A549 (cell line): Measurements from ENCODE around the gene HECTD2. TPM values are rescaled to one million over a fixed set of nuclear protein-coding genes. Genes with fewer than 3 reads are reported as not detected.
A peak's percentile ranks its signal among the peaks of the same experiment; 100 is the strongest.

ENCODE experiments used
- ATAC-seq, 2 experiments: fragments of 200-7000 bp in 1 of 2; fragments of >200 bp in 1 of 2; cut with Nextera tagmentation in 1 of 2; cut with Tn5 transposase in 1 of 2; 3 replicates each; pipeline versions ENCODE4 v1.8.0 to v1.9.1; 2018 to 2020; ENCODE audit warnings: mild to moderate bottlenecking in 1 of 2, moderate library complexity in 1 of 2
- CTCF ChIA-PET: fragments of 300-600 bp; sonication (Branson Sonifier 250); formaldehyde crosslinking; extraction: SDS; loops from one replicate; lab custom pipeline; 2021; ENCODE audit warnings: antibody characterized with exemption, inconsistent platforms; lab: Yijun Ruan, JAX
- POLR2A ChIA-PET: fragments of 350-600 bp; formaldehyde crosslinking; extraction: SDS; loops from one replicate; lab custom pipeline; 2021; ENCODE audit warnings: antibody characterized with exemption, inconsistent platforms; lab: Yijun Ruan, JAX
- DNase-seq, 2 experiments: peaks; one replicate each; pipeline versions ENCODE4 v3.0.0 to v3.0.0-alpha.2; 2011 to 2016; ENCODE audit warnings: low read depth in 1 of 2, low spot score in 1 of 2
- FAIRE-seq: peaks from 2 replicates; lab custom pipeline; 2011; peaks lifted over from hg19 to GRCh38; lab: Jason Lieb, UNC
- H3K27ac ChIP-seq, 2 experiments: fragments of >200 bp; sonication (Bioruptor Twin); formaldehyde crosslinking; 3 replicates each; pipeline ENCODE4 v1.5.1; 2016 to 2017
- H3K4me1 ChIP-seq: fragments of >200 bp; sonication (Bioruptor Twin); formaldehyde crosslinking; 3 replicates; pipeline ENCODE4 v1.6.1; 2016
- H3K4me2 ChIP-seq: fragments of >200 bp; sonication (Bioruptor Twin); formaldehyde crosslinking; 3 replicates; pipeline ENCODE4 v1.6.1; 2016
- H3K4me3 ChIP-seq: fragments of >200 bp; sonication (Bioruptor Twin); formaldehyde crosslinking; 3 replicates; pipeline ENCODE4 v1.5.1; 2016
- H3K9me3 ChIP-seq: fragments of >200 bp; sonication (Bioruptor Twin); formaldehyde crosslinking; 3 replicates; pipeline ENCODE4 v1.6.1; 2016
- BCL3 ChIP-seq: fragments of >200 bp; sonication (Bioruptor Twin); formaldehyde crosslinking; IDR thresholded peaks from 3 replicates; pipeline ENCODE4 v1.6.1; 2016
- CTCF ChIP-seq: fragments of >200 bp; sonication (Bioruptor Twin); formaldehyde crosslinking; IDR thresholded peaks from 3 replicates; pipeline ENCODE4 v1.5.1; 2016
- EHF ChIP-seq: fragments of 250-450 bp; sonication (Bioruptor Pico); IDR thresholded peaks from 2 replicates; pipeline ENCODE4 v1.5.0; 2020; ENCODE audit warnings: mild to moderate bottlenecking
- ELK1 ChIP-seq: fragments of 150-350 bp; IDR thresholded peaks from 2 replicates; pipeline ENCODE4 v1.6.1; 2014; ENCODE audit warnings: low read depth, mild to moderate bottlenecking, low read length
- EP300 ChIP-seq, 2 experiments: fragments of >200 bp; sonication (Bioruptor Twin); formaldehyde crosslinking; IDR thresholded peaks; 2 replicates in 1 of 2; 3 replicates in 1 of 2; pipeline ENCODE4 v1.6.1; 2016 to 2017
- ESRRA ChIP-seq: fragments of 150-350 bp; IDR thresholded peaks from 2 replicates; pipeline ENCODE4 v1.6.1; 2014; ENCODE audit warnings: mild to moderate bottlenecking, low read length, borderline replicate concordance
- FOSB ChIP-seq: fragments of 250-450 bp; sonication (Bioruptor Pico); IDR thresholded peaks from 2 replicates; pipeline ENCODE4 v1.5.0; 2020; ENCODE audit warnings: mild to moderate bottlenecking, moderate library complexity
- GATA3 ChIP-seq: IDR thresholded peaks from 2 replicates; pipeline ENCODE4 v1.6.1; 2012; ENCODE audit warnings: borderline replicate concordance
- HMGXB4 ChIP-seq: fragments of 250-450 bp; sonication (Bioruptor Pico); IDR thresholded peaks from 2 replicates; pipeline ENCODE4 v1.5.0; 2021; ENCODE audit warnings: mild to moderate bottlenecking, moderate library complexity, borderline replicate concordance
- HOXA7 ChIP-seq: fragments of 250-450 bp; sonication (Bioruptor Pico); IDR thresholded peaks from 2 replicates; pipeline ENCODE4 v1.5.0; 2020; ENCODE audit warnings: mild to moderate bottlenecking, moderate library complexity
- HOXB5 ChIP-seq: fragments of 250-450 bp; sonication (Bioruptor Pico); IDR thresholded peaks from 2 replicates; pipeline ENCODE4 v1.5.0; 2020; ENCODE audit warnings: mild to moderate bottlenecking, moderate library complexity
- JUN ChIP-seq, 2 experiments: fragments of >200 bp; sonication (Bioruptor Twin); formaldehyde crosslinking; IDR thresholded peaks; 2 replicates in 1 of 2; 3 replicates in 1 of 2; pipeline ENCODE4 v1.6.1; 2016 to 2017
- KDM1A ChIP-seq: fragments of 200-600 bp; sonication (generic); IDR thresholded peaks from 2 replicates; pipeline ENCODE4 v1.6.1; 2016; ENCODE audit warnings: low read depth, mild to moderate bottlenecking
- RAD21 ChIP-seq, 2 experiments: fragments of >200 bp in 1 of 2; sonication (Bioruptor Twin) in 1 of 2; formaldehyde crosslinking in 1 of 2; IDR thresholded peaks in 1 of 2; conservative IDR thresholded peaks in 1 of 2; 2 replicates in 1 of 2; 3 replicates in 1 of 2; pipeline ENCODE4 v1.6.1; 2012 to 2018; ENCODE audit warnings: inconsistent platforms in 1 of 2
- REST ChIP-seq: fragments of 200-600 bp; sonication (generic); IDR thresholded peaks from 2 replicates; pipeline ENCODE4 v1.6.1; 2016; ENCODE audit warnings: antibody characterized with exemption, mild to moderate bottlenecking, moderate library complexity
- RFX5 ChIP-seq: fragments of 450-650 bp; IDR thresholded peaks from 2 replicates; pipeline ENCODE4 v1.7.1; 2014; ENCODE audit warnings: antibody characterized with exemption, mild to moderate bottlenecking, moderate library complexity
- RNF2 ChIP-seq: fragments of 200-600 bp; sonication (generic); IDR thresholded peaks from 2 replicates; pipeline ENCODE4 v1.6.1; 2016; ENCODE audit warnings: low read depth, mild to moderate bottlenecking, antibody characterized with exemption, moderate library complexity, borderline replicate concordance
- SMC3 ChIP-seq: fragments of >200 bp; sonication (Bioruptor Twin); formaldehyde crosslinking; IDR thresholded peaks from 3 replicates; pipeline ENCODE4 v1.6.1; 2018; ENCODE audit warnings: inconsistent platforms
- TP53 ChIP-seq: fragments of 250-450 bp; sonication (Bioruptor Pico); IDR thresholded peaks from 2 replicates; pipeline ENCODE4 v1.5.0; 2021; ENCODE audit warnings: mild to moderate bottlenecking, moderate library complexity
- USF2 ChIP-seq: fragments of 450-650 bp; IDR thresholded peaks from 2 replicates; pipeline ENCODE4 v1.6.1; 2014; ENCODE audit warnings: antibody characterized with exemption
- ZNF302 ChIP-seq: fragments of 250-450 bp; sonication (Bioruptor Pico); IDR thresholded peaks from 2 replicates; pipeline ENCODE4 v1.9.0; 2021; ENCODE audit warnings: inconsistent platforms, mild to moderate bottlenecking, moderate library complexity
- ZSCAN20 ChIP-seq: fragments of 250-450 bp; sonication (Bioruptor Pico); IDR thresholded peaks from 2 replicates; pipeline ENCODE4 v1.8.0; 2022; ENCODE audit warnings: mild to moderate bottlenecking, moderate library complexity
- WGBS: methylation state at CpG from one replicate; pipeline ENCODE4 v1.1.6; 2017; ENCODE audit errors: missing lambda C conversion rate; 5-methylcytosine and 5-hydroxymethylcytosine counted together
- polyA plus RNA-seq, 4 experiments: library from polyadenylated mRNA; depleted of rRNA in 3 of 4; stranded (reverse); fragments of >200 nt; fragmentation: RNase III in 1 of 4; extraction: RNeasy Plus Mini Kit Qiagen cat#74134 plus additional on column Dnase treatment in 1 of 4; gene quantifications; 2 replicates in 3 of 4; 3 replicates in 1 of 4; pipeline ENCODE4 v1.2.3, GENCODE V29; 2011 to 2017

Gene HECTD2
- polyA plus RNA-seq, 2 of the 4 experiments (the other 2 are of a cell fraction): 4.1 to 13.9 TPM

- DNase-seq: peak; percentile 35 to 76
- POLR2A ChIA-PET: no interaction called here
- no peak for FAIRE-seq
- WGBS: 78% methylated on average over 8 of the region's 8 CpGs
- Histone ChIP-seq H3K9me3 (no peaks in the 10 kb centered on the region), H3K27ac (peak overlapping the region in 1 of 2 experiments; percentile 39; a peak in 1 of 6 replicates), H3K4me2 (no peak overlapping the region), H3K4me3 (no peak overlapping the region), H3K4me1 (peaks cover 10% of the 10 kb centered on the region)
- peak; percentile 79 to 96 for ATAC-seq
- TF ChIP-seq GATA3: no peak
- no peak for TF ChIP-seq ELK1
- no peak for TF ChIP-seq HOXA7 (CRISPR knock-in tag)
- no peak for TF ChIP-seq BCL3
- no peak for TF ChIP-seq REST
- TF ChIP-seq KDM1A: no peak
- no peak for TF ChIP-seq EHF (CRISPR knock-in tag)
- peak; percentile 80 to 83 for TF ChIP-seq RAD21 (conservative IDR thresholded peaks at IDR 0.05 in 1 of 2, IDR thresholded peaks at IDR 0.05 in 1 of 2)
- no peak for TF ChIP-seq ZSCAN20 (CRISPR knock-in tag)
- no peak for TF ChIP-seq ESRRA
- TF ChIP-seq RFX5: no peak
- no peak for TF ChIP-seq ZNF302 (CRISPR knock-in tag)
- TF ChIP-seq HOXB5 (CRISPR knock-in tag): no peak
- no peak for TF ChIP-seq RNF2
- peak; percentile 88 for TF ChIP-seq SMC3
- no peak for TF ChIP-seq JUN (IDR thresholded peaks at IDR 0.05)
- TF ChIP-seq HMGXB4: no peak
- TF ChIP-seq TP53 (CRISPR knock-in tag): no peak
- TF ChIP-seq FOSB (CRISPR knock-in tag): no peak
- TF ChIP-seq CTCF: peak; percentile 68
- TF ChIP-seq EP300 (IDR thresholded peaks at IDR 0.05): no peak
- no peak for TF ChIP-seq USF2
- CTCF ChIA-PET: interaction anchor here (0.7 to 4.6 kb wide), 31 partner anchors 8 to 254 kb away, joined by 3 to 38 read pairs (median 4); partner anchors contain the start of gene PPP1R3C
These were observed 141.7 kb downstream of the HECTD2 start for GRCh38 chr10:91551856-91552255.
